T-helper 1 cell treated with Interleukin-12 subunit alpha and Interleukin-12 subunit beta and Interleukin-4 antibody, amounts not matched to agents 30 μg/mL and 1 μg/mL, for 36 hours (primary cell): ENCODE results near the gene AFAP1.
A peak's percentile ranks its signal among the peaks of the same experiment; 100 is the strongest.

Experiments
- H3K27ac Mint-ChIP-seq: one replicate; pipeline ENCODE4 v1.8.0; 2021; ENCODE audit warnings: mild to moderate bottlenecking, mixed read lengths
- H3K27me3 Mint-ChIP-seq: one replicate; pipeline ENCODE4 v1.8.0; 2021; ENCODE audit warnings: low read depth, mixed read lengths
- H3K36me3 Mint-ChIP-seq: one replicate; pipeline ENCODE4 v1.8.0; 2021; ENCODE audit warnings: low read depth, mixed read lengths
- H3K4me1 Mint-ChIP-seq: one replicate; pipeline ENCODE4 v1.8.0; 2021; ENCODE audit warnings: low read depth, mixed read lengths
- H3K4me3 Mint-ChIP-seq: one replicate; pipeline ENCODE4 v1.8.0; 2021; ENCODE audit warnings: mild to moderate bottlenecking, moderate library complexity, mixed read lengths
- H3K9me3 Mint-ChIP-seq: one replicate; pipeline ENCODE4 v1.8.0; 2021; ENCODE audit warnings: mixed read lengths

The AFAP1 gene

DNA sequence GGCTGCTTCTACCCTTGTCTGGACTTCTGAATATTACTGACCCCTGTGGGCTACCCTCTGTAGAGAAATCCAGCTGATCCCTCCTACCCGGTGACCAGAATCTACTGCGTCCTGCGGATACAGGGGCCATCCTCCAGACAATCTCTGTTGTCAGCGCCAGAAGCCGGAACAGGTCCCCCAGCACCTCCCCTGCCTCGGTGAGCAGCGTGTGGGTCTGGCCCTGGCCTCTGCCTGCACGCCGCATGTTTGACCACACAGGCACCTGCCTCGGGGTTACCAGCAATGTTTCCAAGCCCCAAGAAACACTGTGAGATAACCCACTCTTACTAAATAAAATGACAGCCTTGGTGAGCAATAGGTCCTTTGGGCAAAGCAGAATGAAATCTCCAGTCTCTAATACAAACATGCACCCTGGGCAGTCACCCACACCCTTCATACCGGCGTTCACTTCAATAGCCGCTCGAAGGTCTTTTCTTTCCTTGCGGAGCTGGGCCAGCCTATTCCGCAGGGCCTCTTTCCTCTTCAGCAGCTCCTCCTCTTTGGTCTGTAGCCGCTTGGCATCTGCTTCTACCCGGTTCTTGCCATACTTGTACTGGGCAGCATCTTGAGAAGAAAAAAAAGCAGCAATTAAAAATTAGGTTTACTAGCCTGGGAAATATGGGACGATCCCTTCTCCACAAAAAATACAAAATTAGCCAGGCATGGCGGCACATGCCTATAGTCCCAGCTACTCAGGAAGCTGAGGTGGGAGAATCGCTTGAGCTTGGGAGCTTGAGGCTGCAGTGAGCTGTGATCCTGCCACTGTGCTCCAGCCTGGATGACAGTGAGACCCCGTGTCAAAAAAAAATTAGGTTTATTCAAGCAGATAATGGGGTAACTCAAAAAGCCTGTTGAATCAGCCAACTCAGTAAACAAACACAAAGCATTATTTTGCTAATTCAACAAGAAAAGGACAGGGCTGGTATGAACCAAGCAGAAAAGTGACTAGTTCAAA lies 165.1 kb downstream of the AFAP1 start:
- Mint-ChIP-seq H3K27me3 (no peaks in the 10 kb centered on the region), H3K4me3 (no peak overlapping the region), H3K9me3 (no peaks in the 10 kb centered on the region), H3K27ac (no peak overlapping the region), H3K36me3 (peaks cover 6% of the 10 kb centered on the region), H3K4me1 (peaks cover 25% of the 10 kb centered on the region)

- no peaks in the 10 kb centered on the region for H3K9me3 Mint-ChIP-seq
- no peak overlapping the region for H3K27ac Mint-ChIP-seq
- H3K36me3 Mint-ChIP-seq = peaks cover 6% of the 10 kb centered on the region
- H3K4me1 Mint-ChIP-seq = peaks cover 19% of the 10 kb centered on the region
- no peaks in the 10 kb centered on the region for H3K27me3 Mint-ChIP-seq
- no peak overlapping the region for H3K4me3 Mint-ChIP-seq
Measured at GRCh38 chr4:7773401-7774180, 166.1 kb downstream of the AFAP1 start.

DNA sequence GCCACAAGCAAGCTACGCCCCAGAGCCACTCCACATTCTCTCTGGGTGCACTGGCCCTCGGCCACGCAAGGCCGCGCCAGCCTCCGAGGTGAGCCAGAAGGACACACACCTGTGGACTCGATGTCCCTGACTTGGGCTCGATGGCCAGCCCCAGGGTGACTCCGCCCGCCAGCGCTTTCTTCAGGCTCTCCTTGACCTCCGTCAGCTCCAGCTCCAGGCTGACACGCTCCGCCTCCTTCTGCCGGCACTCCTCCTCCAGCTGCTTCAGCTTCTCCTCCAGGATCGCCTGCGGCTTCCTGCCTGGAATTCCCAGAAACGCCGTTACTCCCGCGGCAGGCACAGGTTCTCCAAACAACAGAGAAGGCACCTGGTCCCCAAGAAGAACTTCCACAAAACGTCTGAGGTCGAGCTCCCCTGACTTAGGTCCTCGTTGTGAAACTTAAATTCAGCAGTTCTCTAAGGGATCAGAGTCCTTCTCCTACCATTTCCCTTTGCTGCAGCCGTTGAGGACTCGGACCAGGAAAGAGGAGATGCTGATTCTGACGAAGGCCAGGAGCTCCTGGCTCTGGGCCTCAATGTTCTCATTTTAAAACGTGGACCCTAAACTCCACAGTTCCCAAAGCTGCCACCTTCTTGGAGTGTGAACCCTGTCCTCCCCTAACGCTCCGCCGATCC lies 166.8 kb downstream of the AFAP1 start:
- peaks cover 19% of the 10 kb centered on the region for H3K4me1 Mint-ChIP-seq
- H3K36me3 Mint-ChIP-seq = peaks cover 1% of the 10 kb centered on the region
- no peak overlapping the region for H3K27ac Mint-ChIP-seq
- no peak overlapping the region for H3K4me3 Mint-ChIP-seq
- no peaks in the 10 kb centered on the region for H3K9me3 Mint-ChIP-seq
- H3K27me3 Mint-ChIP-seq = no peaks in the 10 kb centered on the region

- Mint-ChIP-seq H3K4me1 (peaks cover 19% of the 10 kb centered on the region), H3K27me3 (no peaks in the 10 kb centered on the region), H3K27ac (peak overlapping the region; percentile 36), H3K36me3 (peaks cover 1% of the 10 kb centered on the region), H3K4me3 (no peak overlapping the region), H3K9me3 (no peaks in the 10 kb centered on the region)
Measured at GRCh38 chr4:7771541-7772507, 167.8 kb downstream of the AFAP1 start.

DNA sequence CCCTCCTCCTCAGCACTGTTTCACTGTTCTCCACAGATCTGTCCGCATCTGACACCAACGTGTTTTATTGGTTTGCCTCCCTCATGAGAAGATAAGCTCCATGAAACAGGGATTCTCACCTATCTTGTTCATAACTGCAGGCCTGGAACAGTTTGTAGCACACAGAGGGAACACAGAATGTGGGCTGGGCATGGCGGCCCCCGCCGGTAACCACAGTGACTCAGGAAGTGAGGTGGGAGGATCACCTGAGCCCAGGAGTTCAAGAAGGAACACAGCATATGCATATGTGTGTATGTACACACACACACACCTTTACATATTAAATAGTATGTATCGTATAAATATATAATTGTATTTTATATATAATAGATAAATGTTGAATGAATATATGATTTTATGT lies 168.6 kb downstream of the AFAP1 start:
- Mint-ChIP-seq H3K36me3 (peaks cover 1% of the 10 kb centered on the region), H3K9me3 (no peaks in the 10 kb centered on the region), H3K4me1 (peaks cover 19% of the 10 kb centered on the region), H3K27me3 (no peaks in the 10 kb centered on the region), H3K27ac (peak overlapping the region; percentile 60), H3K4me3 (peak overlapping the region; percentile 45)

- H3K27me3 Mint-ChIP-seq = no peaks in the 10 kb centered on the region
- peaks cover 19% of the 10 kb centered on the region for H3K4me1 Mint-ChIP-seq
Measured at GRCh38 chr4:7770224-7771050, 169.2 kb downstream of the AFAP1 start.

GRCh38 chr4:7769396-7770223 lies 170.1 kb downstream of the AFAP1 start:
- H3K27me3 Mint-ChIP-seq = no peaks in the 10 kb centered on the region
- H3K4me1 Mint-ChIP-seq = peaks cover 19% of the 10 kb centered on the region
- H3K36me3 Mint-ChIP-seq = peaks cover 1% of the 10 kb centered on the region
- no peak overlapping the region for H3K27ac Mint-ChIP-seq
- no peak overlapping the region for H3K4me3 Mint-ChIP-seq
- no peaks in the 10 kb centered on the region for H3K9me3 Mint-ChIP-seq

More at GRCh38 chr4:7770224-7771050, 169.2 kb downstream of the AFAP1 start:
- Mint-ChIP-seq H3K4me3 (peak overlapping the region; percentile 45), H3K27ac (peak overlapping the region; percentile 60), H3K36me3 (peaks cover 1% of the 10 kb centered on the region), H3K9me3 (no peaks in the 10 kb centered on the region)

- Mint-ChIP-seq H3K4me1 (peaks cover 19% of the 10 kb centered on the region), H3K9me3 (no peaks in the 10 kb centered on the region), H3K27ac (no peak overlapping the region), H3K27me3 (no peaks in the 10 kb centered on the region), H3K36me3 (peaks cover 1% of the 10 kb centered on the region), H3K4me3 (no peak overlapping the region)
Measured at GRCh38 chr4:7768736-7769135, 170.9 kb downstream of the AFAP1 start.

- peaks cover 19% of the 10 kb centered on the region for H3K4me1 Mint-ChIP-seq
- H3K36me3 Mint-ChIP-seq = peaks cover 1% of the 10 kb centered on the region
- H3K27ac Mint-ChIP-seq = no peak overlapping the region
- H3K9me3 Mint-ChIP-seq = no peaks in the 10 kb centered on the region
- no peaks in the 10 kb centered on the region for H3K27me3 Mint-ChIP-seq
- H3K4me3 Mint-ChIP-seq = no peak overlapping the region
Measured at GRCh38 chr4:7767966-7768365, 171.7 kb downstream of the AFAP1 start.

DNA sequence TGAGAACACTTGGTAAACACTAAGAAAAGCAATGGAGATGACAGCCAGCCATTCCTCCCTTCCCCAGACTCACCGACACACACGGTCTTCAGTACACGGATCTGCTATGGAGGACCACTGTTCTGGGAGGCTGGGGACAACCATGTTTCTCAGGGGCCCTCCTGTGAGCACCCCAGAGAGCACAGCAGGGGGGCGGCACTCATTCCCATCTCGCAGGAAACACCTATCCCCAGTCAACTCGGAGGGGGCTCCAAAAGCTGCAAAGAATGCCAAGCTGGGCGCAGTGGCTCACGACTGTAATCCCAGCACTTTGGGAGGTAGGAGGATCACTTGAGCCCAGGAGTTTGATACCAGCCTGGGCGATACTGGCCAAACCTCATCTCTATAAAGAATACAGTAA lies 172.1 kb downstream of the AFAP1 start:
- peaks cover 1% of the 10 kb centered on the region for H3K36me3 Mint-ChIP-seq
- H3K27ac Mint-ChIP-seq = no peak overlapping the region
- H3K9me3 Mint-ChIP-seq = no peaks in the 10 kb centered on the region
- no peak overlapping the region for H3K4me3 Mint-ChIP-seq
- H3K4me1 Mint-ChIP-seq = peaks cover 19% of the 10 kb centered on the region
- H3K27me3 Mint-ChIP-seq = no peaks in the 10 kb centered on the region

GRCh38 chr4:7766661-7767345 lies 172.9 kb downstream of the AFAP1 start:
- Mint-ChIP-seq H3K4me1 (peaks cover 18% of the 10 kb centered on the region), H3K27ac (no peak overlapping the region), H3K36me3 (no peaks in the 10 kb centered on the region), H3K4me3 (no peak overlapping the region), H3K27me3 (no peaks in the 10 kb centered on the region), H3K9me3 (no peaks in the 10 kb centered on the region)

- H3K27me3 Mint-ChIP-seq = no peaks in the 10 kb centered on the region
- no peaks in the 10 kb centered on the region for H3K9me3 Mint-ChIP-seq
- H3K27ac Mint-ChIP-seq = no peak overlapping the region
- H3K4me3 Mint-ChIP-seq = no peak overlapping the region
- peaks cover 17% of the 10 kb centered on the region for H3K4me1 Mint-ChIP-seq
- H3K36me3 Mint-ChIP-seq = no peaks in the 10 kb centered on the region
Measured at GRCh38 chr4:7766086-7766485, 173.6 kb downstream of the AFAP1 start.
